ENCODE data around the gene ALKAL2. TPM values are rescaled to one million over a fixed set of nuclear protein-coding genes. Genes with fewer than 3 reads are reported as not detected.
A peak's percentile ranks its signal among the peaks of the same experiment; 100 is the strongest.

The ALKAL2 gene
- total and polyA plus RNA-seq, 2 of the 13 experiments (the other 11 are each of a cell fraction or from before 2014, with no cell fraction given) = 0.22 to 1.7 TPM

GRCh38 chr2:263774-264492, 24.0 kb downstream of the ALKAL2 start, which contains the start of gene SH3YL1:
SH3YL1 (minus strand) TSS chr2:264032; CDS start chr2:263984, 48 bp downstream.
- Histone ChIP-seq H3K4me1 (ENCODE audit: insufficient read depth, low read length) (peaks cover 83% of the 10 kb centered on the region), H4K20me1 (ENCODE audit: insufficient read depth, low read length) (peaks cover 33% of the 10 kb centered on the region), H3K27me3 (ENCODE audit: control insufficient read depth in 1 of 2, insufficient read depth in 2 of 2, low read length in 2 of 2) (peaks cover 0 to 5% of the 10 kb centered on the region in 2 experiments; a peak in 1 of 5 replicates), H3K79me2 (ENCODE audit: insufficient read depth, low read length) (peaks cover 44% of the 10 kb centered on the region), H3K4me2 (ENCODE audit: low read depth, low read length) (peak within 1 kb of the TSS; percentile 98), H2AFZ (ENCODE audit: low read length) (no peak within 1 kb of the TSS), H3K27ac (ENCODE audit: extremely low read length, insufficient read depth, low read length) (peak within 1 kb of the TSS; percentile 84), H3K9me3 (ENCODE audit: low read length) (no peaks in the 10 kb centered on the region), H3K9ac (ENCODE audit: insufficient read depth, low read depth, low read length) (peak within 1 kb of the TSS; percentile 97), H3K36me3 (replicated peaks in 1 of 2; ENCODE audit: control insufficient read depth in 1 of 2, insufficient read depth in 2 of 2, low read length in 2 of 2) (peaks cover 0 to under 1% of the 10 kb centered on the region in 2 experiments; a peak in 2 of 5 replicates), H3K4me3 (replicated peaks in 1 of 3; ENCODE audit: insufficient read depth in 1 of 3, low read depth in 2 of 3, low read length in 3 of 3) (peak within 1 kb of the TSS; percentile 95 to 99 (median 96))
- no peak for FAIRE-seq
- CTCF ChIA-PET (ENCODE audit: low intra/inter-chr PET ratio, low total read pairs) = interaction anchor here (1.6 kb wide), 1 partner anchor 17 kb away, joined by 6 read pairs; no protein-coding TSS in a partner anchor
- intact Hi-C loops (cut with micrococcal nuclease; ENCODE audit: unreplicated experiment) = no loop called here
- no TSS peak for BruUV-seq (replicated peaks)
- WGBS (ENCODE audit: low lambda C conversion rate) = 96% methylated on average over 69 of the region's 77 CpGs
- no peak for DNase-seq (ENCODE audit: low spot score)
- POLR2A ChIA-PET = interaction anchor here (0.6 to 11.0 kb wide), 6 partner anchors 8 to 87 kb away, joined by 3 to 156 read pairs (median 4); no protein-coding TSS in a partner anchor
- in situ Hi-C loops (cut with HindIII; ENCODE audit: extremely low pct_ligation_motif_present, low pct_unique_long_range_greater_than_20kb) = no loop called here
- peak; percentile 2; the same call in 2 of the 3 replicates for ATAC-seq
- TF ChIP-seq JDP2 (CRISPR knock-in tag; IDR thresholded peaks at IDR 0.05; ENCODE audit: borderline replicate concordance) (no peak), THAP7 (CRISPR knock-in tag; IDR thresholded peaks at IDR 0.05) (no peak), ARID3A (IDR thresholded peaks at IDR 0.05; ENCODE audit: low read depth, low read length) (no peak), PRDM15 (CRISPR knock-in tag; IDR thresholded peaks at IDR 0.05) (no peak), ZNF687 (CRISPR knock-in tag; IDR thresholded peaks at IDR 0.05) (peak; percentile 59; the same call in 1 of the 2 replicates), CCAR2 (optimal IDR thresholded peaks at IDR 0.05; ENCODE audit: low read depth, low read length) (no peak), ZFP41 (CRISPR knock-in tag; IDR thresholded peaks at IDR 0.05; ENCODE audit: borderline replicate concordance) (no peak), ZNF572 (CRISPR knock-in tag; IDR thresholded peaks at IDR 0.05) (0 out of 2 replicates have a peak, but pooled peaks have one; percentile 28)

Measured in HepG2 (cell line).